Measurements from ENCODE around the gene SERHL2. TPM values are rescaled to one million over a fixed set of nuclear protein-coding genes. Genes with fewer than 3 reads are reported as not detected.
"Not testable (repeated sequence)": the region's sequence is repeated elsewhere in the genome, so short reads cannot be mapped to it uniquely, and the experiment has no call there.

SERHL2 gene
- total RNA-seq, 2 experiments from 2014 or later: 0.69 TPM; not detected in 1

DNA sequence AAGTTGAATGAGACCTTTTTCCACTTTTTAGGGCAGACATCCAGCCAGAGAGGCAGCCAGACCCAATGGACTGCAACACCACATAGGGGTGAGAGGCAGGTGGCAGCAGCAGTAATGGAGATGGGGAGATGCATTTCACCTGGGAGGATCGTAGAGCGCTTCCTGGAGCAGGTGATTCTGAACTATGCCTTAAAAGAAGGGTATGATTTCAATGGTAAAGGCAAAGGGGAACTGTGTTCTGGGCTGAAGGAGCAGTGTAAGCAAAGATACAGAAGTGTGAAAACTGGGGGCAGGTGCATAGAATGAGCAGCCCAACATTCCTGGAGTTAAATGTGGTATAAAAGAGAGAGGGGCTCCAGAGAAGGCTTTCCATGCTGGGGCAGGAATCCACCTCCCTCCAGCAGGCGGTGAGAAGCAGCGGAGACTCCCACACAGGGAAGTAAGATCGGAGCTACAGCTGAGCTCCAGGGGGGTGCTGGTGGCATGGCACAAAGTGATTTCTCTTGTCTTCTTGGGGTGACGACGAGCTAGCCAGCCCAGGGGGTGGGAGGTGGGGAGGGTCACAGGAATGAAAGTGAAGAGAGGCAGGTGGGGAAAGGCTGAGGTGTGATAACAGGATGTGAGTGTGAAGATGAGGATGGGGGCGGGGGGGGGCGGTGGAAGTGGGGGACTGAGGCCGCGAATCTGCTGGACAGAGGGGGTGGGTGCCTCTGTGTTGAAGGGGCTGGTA, 4.3 kb upstream of the SERHL2 start:
- TF ChIP-seq CTCF (IDR thresholded peaks at IDR 0.05): no peak
- ChIA-PET CTCF (no interaction called here), POLR2A (no interaction called here)
- Mint-ChIP-seq H3K36me3 (ENCODE audit: low read depth) (no peaks in the 10 kb centered on the region), H3K4me3 (no peak overlapping the region), H3K9me3 (no peaks in the 10 kb centered on the region), H3K4me1 (ENCODE audit: low read depth) (peaks cover 11% of the 10 kb centered on the region), H3K27me3 (no peaks in the 10 kb centered on the region), H3K27ac (no peak overlapping the region)
- DNase-seq: no peak
- ATAC-seq (ENCODE audit: poor library complexity): no peak
- no peak overlapping the region for H3K4me3 ChIP-seq (ENCODE audit: low read length)
- intact Hi-C loops (cut with DNase I, micrococcal nuclease): no loop called here
- H3K27ac ChIP-seq (ENCODE audit: low read depth in 1 of 2, low read length in 2 of 2): no peak overlapping the region
- peaks cover 18% of the 10 kb centered on the region for H3K4me1 ChIP-seq (ENCODE audit: insufficient read depth, low read length)
- H3K27me3 ChIP-seq (ENCODE audit: control insufficient read depth in 1 of 2, insufficient read depth in 2 of 2, low read length in 2 of 2): no peaks in the 10 kb centered on the region
- H3K9me3 ChIP-seq (ENCODE audit: control insufficient read depth in 1 of 2, insufficient read depth in 1 of 2, low read length in 2 of 2): no peaks in the 10 kb centered on the region
- H3K36me3 ChIP-seq (ENCODE audit: insufficient read depth, low read length): no peaks in the 10 kb centered on the region

GRCh38 chr22:42552294-42552647, 1.5 kb upstream of the SERHL2 start:
- POLR2A ChIA-PET: interaction anchor here (0.7 kb wide), 1 partner anchor 17 kb away, joined by 3 read pairs; no protein-coding TSS in a partner anchor

DNA sequence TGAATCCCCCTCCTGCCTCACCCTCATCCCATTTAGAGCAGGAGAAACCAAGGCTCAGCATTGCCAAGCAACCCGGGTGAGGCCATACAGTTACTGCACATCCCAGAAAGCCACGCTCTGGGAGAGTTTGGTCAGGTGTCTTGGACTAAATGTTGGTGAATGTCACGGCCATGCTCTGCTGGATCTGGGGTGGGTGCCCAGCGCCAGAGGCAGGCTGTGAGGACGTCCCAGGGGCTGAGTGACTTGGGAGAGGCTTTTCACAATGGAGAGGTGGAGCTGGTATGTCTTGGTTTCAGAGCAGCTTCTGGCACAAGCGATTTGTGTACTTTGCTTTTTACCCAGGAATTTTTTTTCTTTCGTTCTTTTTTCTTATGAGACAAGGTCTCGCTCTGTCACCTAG, 6.6 kb downstream of the SERHL2 start:
- no peaks in the 10 kb centered on the region for H3K4me1 Mint-ChIP-seq (ENCODE audit: low read depth)
- no peaks in the 10 kb centered on the region for H3K9me3 ChIP-seq (ENCODE audit: control insufficient read depth in 1 of 2, insufficient read depth in 1 of 2, low read length in 2 of 2)
- ChIA-PET CTCF (interaction anchor here (0.6 to 2.0 kb wide), 3 partner anchors 9 to 91 kb away, joined by 3 to 4 read pairs (median 3); no protein-coding TSS in a partner anchor), POLR2A (no interaction called here)
- no peaks in the 10 kb centered on the region for H3K36me3 ChIP-seq (ENCODE audit: insufficient read depth, low read length)
- no peak overlapping the region for H3K4me3 Mint-ChIP-seq
- H3K27ac Mint-ChIP-seq: no peak overlapping the region
- intact Hi-C loops (cut with DNase I, micrococcal nuclease): no loop called here
- ATAC-seq (ENCODE audit: poor library complexity) (no peak), DNase-seq (no peak)
- H3K4me1 ChIP-seq (ENCODE audit: insufficient read depth, low read length): no peaks in the 10 kb centered on the region
- no peaks in the 10 kb centered on the region for H3K27me3 ChIP-seq (ENCODE audit: control insufficient read depth in 1 of 2, insufficient read depth in 2 of 2, low read length in 2 of 2)
- no peak for TF ChIP-seq CTCF (IDR thresholded peaks at IDR 0.05)
- no peaks in the 10 kb centered on the region for H3K9me3 Mint-ChIP-seq
- no peak overlapping the region for H3K4me3 ChIP-seq (ENCODE audit: low read length)
- H3K27ac ChIP-seq (ENCODE audit: low read depth in 1 of 2, low read length in 2 of 2): no peak overlapping the region
- no peaks in the 10 kb centered on the region for H3K36me3 Mint-ChIP-seq (ENCODE audit: low read depth)
- no peaks in the 10 kb centered on the region for H3K27me3 Mint-ChIP-seq

More at GRCh38 chr22:42552294-42552647, 1.5 kb upstream of the SERHL2 start:
- DNase-seq; ATAC-seq (ENCODE audit: poor library complexity); H3K27me3 Mint-ChIP-seq; H3K36me3 ChIP-seq (ENCODE audit: insufficient read depth, low read length); H3K27me3 ChIP-seq (ENCODE audit: control insufficient read depth in 1 of 2, insufficient read depth in 2 of 2, low read length in 2 of 2); intact Hi-C loops (cut with DNase I, micrococcal nuclease); H3K27ac Mint-ChIP-seq; H3K36me3 Mint-ChIP-seq (ENCODE audit: low read depth); H3K9me3 ChIP-seq (ENCODE audit: control insufficient read depth in 1 of 2, insufficient read depth in 1 of 2, low read length in 2 of 2); H3K27ac ChIP-seq (ENCODE audit: low read depth in 1 of 2, low read length in 2 of 2); H3K9me3 Mint-ChIP-seq: not testable (repeated sequence)
- peak; percentile 45 for TF ChIP-seq CTCF (IDR thresholded peaks at IDR 0.05)
- CTCF ChIA-PET: interaction anchor here (0.7 to 1.3 kb wide), 3 partner anchors 9 to 351 kb away, joined by 3 to 4 read pairs (median 3); no protein-coding TSS in a partner anchor
- peak overlapping the region; percentile 54 for H3K4me3 Mint-ChIP-seq
- H3K4me1 ChIP-seq (ENCODE audit: insufficient read depth, low read length): peaks cover 19% of the 10 kb centered on the region
- peaks cover 11% of the 10 kb centered on the region for H3K4me1 Mint-ChIP-seq (ENCODE audit: low read depth)
- peak overlapping the region; percentile 47 for H3K4me3 ChIP-seq (ENCODE audit: low read length)

All from CD4-positive, alpha-beta T cell (primary cell).